Measurements from ENCODE around the gene SORCS2.

GRCh38 chr4:7770224-7771050 is 578.1 kb downstream of the SORCS2 start:
- TF ChIP-seq CTCF (IDR thresholded peaks at IDR 0.05) (peak in 1 of 6 experiments; percentile 36), POLR2A (IDR thresholded peaks at IDR 0.05) (no peak)

All from esophagus squamous epithelium (tissue), 4 donors.